ENCODE results near the gene PAX1. TPM values are rescaled to one million over a fixed set of nuclear protein-coding genes. Genes with fewer than 3 reads are reported as not detected.

PAX1 gene
- total and polyA plus RNA-seq, 2 of the 13 experiments (the other 11 are each of a cell fraction or from before 2014, with no cell fraction given): not detected

DNA sequence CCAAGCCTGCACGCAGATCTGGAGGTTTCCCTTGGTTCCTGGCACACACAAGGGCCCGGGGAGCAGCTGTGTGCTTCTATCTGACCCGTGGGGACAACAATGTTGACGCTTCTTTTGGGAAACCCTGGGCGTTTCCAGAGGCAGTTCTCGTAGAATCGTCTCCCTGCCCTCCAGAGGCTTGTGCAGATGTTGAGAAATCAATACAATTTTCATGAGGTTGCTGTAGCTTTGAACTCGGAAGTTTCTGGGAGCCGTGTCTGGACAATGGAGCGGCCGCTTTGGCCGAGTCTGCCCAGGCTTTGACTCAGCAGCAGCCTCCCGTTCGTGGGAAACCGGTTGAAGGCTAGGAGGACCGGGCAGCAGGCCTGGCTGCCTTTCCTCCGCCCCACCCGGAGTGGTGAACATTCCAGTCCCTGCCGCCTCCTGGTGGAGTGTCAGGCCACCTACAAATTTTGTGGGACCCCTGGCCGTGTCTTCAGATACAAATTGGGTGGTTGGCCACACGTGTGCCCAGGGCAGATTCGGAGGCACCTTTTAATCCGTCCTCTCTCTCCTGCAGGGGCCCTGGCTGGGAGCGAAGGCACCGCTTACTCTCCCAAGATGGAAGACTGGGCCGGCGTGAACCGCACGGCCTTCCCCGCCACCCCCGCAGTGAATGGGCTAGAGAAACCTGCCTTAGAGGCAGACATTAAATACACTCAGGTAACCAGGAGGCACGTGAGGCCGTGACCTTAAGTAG, 2.7 kb downstream of the PAX1 start:
- Histone ChIP-seq H3K4me2 (ENCODE audit: low read depth, low read length) (no peak overlapping the region), H3K79me2 (ENCODE audit: insufficient read depth, low read length) (no peaks in the 10 kb centered on the region), H3K36me3 (replicated peaks in 1 of 2; ENCODE audit: control insufficient read depth in 1 of 2, insufficient read depth in 2 of 2, low read length in 2 of 2) (no peaks in the 10 kb centered on the region), H2AFZ (ENCODE audit: low read length) (no peak overlapping the region), H4K20me1 (ENCODE audit: insufficient read depth, low read length) (no peaks in the 10 kb centered on the region; the same call in 1 of the 2 replicates), H3K4me3 (replicated peaks in 1 of 3; ENCODE audit: insufficient read depth in 1 of 3, low read depth in 2 of 3, low read length in 3 of 3) (no peak overlapping the region), H3K9me3 (ENCODE audit: low read length) (no peaks in the 10 kb centered on the region), H3K9ac (ENCODE audit: insufficient read depth, low read depth, low read length) (no peak overlapping the region), H3K27ac (ENCODE audit: extremely low read length, insufficient read depth, low read length) (no peak overlapping the region), H3K4me1 (ENCODE audit: insufficient read depth, low read length) (no peaks in the 10 kb centered on the region), H3K27me3 (ENCODE audit: control insufficient read depth in 1 of 2, insufficient read depth in 2 of 2, low read length in 2 of 2) (peaks cover 29 to 76% of the 10 kb centered on the region in 2 experiments; a peak in 4 of 5 replicates)
- ChIA-PET CTCF (ENCODE audit: low intra/inter-chr PET ratio, low total read pairs) (no interaction called here), POLR2A (no interaction called here)
- no TSS peak for BruUV-seq (replicated peaks)
- in situ Hi-C loops (cut with HindIII; ENCODE audit: extremely low pct_ligation_motif_present, low pct_unique_long_range_greater_than_20kb): loop anchor here (10.0 kb wide), 2 partner anchors 397 to 537 kb away; no protein-coding TSS in a partner anchor
- no peak for FAIRE-seq
- ATAC-seq: no peak; the same call in 2 of the 3 replicates
- DNase-seq (ENCODE audit: low spot score): no peak
- WGBS (ENCODE audit: low lambda C conversion rate): 18% methylated on average over 31 of the region's 33 CpGs
- intact Hi-C loops (cut with micrococcal nuclease; ENCODE audit: unreplicated experiment): no loop called here
- TF ChIP-seq, protein P1, sequence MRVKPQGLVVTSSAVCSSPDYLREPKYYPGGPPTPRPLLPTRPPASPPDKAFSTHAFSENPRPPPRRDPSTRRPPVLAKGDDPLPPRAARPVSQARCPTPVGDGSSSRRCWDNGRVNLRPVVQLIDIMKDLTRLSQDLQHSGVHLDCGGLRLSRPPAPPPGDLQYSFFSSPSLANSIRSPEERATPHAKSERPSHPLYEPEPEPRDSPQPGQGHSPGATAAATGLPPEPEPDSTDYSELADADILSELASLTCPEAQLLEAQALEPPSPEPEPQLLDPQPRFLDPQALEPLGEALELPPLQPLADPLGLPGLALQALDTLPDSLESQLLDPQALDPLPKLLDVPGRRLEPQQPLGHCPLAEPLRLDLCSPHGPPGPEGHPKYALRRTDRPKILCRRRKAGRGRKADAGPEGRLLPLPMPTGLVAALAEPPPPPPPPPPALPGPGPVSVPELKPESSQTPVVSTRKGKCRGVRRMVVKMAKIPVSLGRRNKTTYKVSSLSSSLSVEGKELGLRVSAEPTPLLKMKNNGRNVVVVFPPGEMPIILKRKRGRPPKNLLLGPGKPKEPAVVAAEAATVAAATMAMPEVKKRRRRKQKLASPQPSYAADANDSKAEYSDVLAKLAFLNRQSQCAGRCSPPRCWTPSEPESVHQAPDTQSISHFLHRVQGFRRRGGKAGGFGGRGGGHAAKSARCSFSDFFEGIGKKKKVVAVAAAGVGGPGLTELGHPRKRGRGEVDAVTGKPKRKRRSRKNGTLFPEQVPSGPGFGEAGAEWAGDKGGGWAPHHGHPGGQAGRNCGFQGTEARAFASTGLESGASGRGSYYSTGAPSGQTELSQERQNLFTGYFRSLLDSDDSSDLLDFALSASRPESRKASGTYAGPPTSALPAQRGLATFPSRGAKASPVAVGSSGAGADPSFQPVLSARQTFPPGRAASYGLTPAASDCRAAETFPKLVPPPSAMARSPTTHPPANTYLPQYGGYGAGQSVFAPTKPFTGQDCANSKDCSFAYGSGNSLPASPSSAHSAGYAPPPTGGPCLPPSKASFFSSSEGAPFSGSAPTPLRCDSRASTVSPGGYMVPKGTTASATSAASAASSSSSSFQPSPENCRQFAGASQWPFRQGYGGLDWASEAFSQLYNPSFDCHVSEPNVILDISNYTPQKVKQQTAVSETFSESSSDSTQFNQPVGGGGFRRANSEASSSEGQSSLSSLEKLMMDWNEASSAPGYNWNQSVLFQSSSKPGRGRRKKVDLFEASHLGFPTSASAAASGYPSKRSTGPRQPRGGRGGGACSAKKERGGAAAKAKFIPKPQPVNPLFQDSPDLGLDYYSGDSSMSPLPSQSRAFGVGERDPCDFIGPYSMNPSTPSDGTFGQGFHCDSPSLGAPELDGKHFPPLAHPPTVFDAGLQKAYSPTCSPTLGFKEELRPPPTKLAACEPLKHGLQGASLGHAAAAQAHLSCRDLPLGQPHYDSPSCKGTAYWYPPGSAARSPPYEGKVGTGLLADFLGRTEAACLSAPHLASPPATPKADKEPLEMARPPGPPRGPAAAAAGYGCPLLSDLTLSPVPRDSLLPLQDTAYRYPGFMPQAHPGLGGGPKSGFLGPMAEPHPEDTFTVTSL (CRISPR knock-in tag; IDR thresholded peaks at IDR 0.05; ENCODE audit: borderline replicate concordance): no peak
- TF ChIP-seq, protein P2, sequence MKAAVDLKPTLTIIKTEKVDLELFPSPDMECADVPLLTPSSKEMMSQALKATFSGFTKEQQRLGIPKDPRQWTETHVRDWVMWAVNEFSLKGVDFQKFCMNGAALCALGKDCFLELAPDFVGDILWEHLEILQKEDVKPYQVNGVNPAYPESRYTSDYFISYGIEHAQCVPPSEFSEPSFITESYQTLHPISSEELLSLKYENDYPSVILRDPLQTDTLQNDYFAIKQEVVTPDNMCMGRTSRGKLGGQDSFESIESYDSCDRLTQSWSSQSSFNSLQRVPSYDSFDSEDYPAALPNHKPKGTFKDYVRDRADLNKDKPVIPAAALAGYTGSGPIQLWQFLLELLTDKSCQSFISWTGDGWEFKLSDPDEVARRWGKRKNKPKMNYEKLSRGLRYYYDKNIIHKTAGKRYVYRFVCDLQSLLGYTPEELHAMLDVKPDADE (CRISPR knock-in tag; IDR thresholded peaks at IDR 0.05): no peak
- TF ChIP-seq ETV6 (CRISPR knock-in tag; conservative IDR thresholded peaks at IDR 0.05) (no peak), ZFP36L1 (CRISPR knock-in tag; IDR thresholded peaks at IDR 0.05) (no peak), ASH2L (IDR thresholded peaks at IDR 0.05; ENCODE audit: insufficient read length, low read depth, low read length) (no peak), ZBTB8A (CRISPR knock-in tag; IDR thresholded peaks at IDR 0.05; ENCODE audit: borderline replicate concordance, low read depth) (no peak), PPARG (CRISPR knock-in tag; conservative IDR thresholded peaks at IDR 0.05) (no peak), TP53 (CRISPR knock-in tag; conservative IDR thresholded peaks at IDR 0.05) (no peak)
- TF ChIP-seq, protein P3, sequence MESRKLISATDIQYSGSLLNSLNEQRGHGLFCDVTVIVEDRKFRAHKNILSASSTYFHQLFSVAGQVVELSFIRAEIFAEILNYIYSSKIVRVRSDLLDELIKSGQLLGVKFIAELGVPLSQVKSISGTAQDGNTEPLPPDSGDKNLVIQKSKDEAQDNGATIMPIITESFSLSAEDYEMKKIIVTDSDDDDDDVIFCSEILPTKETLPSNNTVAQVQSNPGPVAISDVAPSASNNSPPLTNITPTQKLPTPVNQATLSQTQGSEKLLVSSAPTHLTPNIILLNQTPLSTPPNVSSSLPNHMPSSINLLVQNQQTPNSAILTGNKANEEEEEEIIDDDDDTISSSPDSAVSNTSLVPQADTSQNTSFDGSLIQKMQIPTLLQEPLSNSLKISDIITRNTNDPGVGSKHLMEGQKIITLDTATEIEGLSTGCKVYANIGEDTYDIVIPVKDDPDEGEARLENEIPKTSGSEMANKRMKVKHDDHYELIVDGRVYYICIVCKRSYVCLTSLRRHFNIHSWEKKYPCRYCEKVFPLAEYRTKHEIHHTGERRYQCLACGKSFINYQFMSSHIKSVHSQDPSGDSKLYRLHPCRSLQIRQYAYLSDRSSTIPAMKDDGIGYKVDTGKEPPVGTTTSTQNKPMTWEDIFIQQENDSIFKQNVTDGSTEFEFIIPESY (CRISPR knock-in tag; IDR thresholded peaks at IDR 0.05): no peak
- TF ChIP-seq, protein P4, sequence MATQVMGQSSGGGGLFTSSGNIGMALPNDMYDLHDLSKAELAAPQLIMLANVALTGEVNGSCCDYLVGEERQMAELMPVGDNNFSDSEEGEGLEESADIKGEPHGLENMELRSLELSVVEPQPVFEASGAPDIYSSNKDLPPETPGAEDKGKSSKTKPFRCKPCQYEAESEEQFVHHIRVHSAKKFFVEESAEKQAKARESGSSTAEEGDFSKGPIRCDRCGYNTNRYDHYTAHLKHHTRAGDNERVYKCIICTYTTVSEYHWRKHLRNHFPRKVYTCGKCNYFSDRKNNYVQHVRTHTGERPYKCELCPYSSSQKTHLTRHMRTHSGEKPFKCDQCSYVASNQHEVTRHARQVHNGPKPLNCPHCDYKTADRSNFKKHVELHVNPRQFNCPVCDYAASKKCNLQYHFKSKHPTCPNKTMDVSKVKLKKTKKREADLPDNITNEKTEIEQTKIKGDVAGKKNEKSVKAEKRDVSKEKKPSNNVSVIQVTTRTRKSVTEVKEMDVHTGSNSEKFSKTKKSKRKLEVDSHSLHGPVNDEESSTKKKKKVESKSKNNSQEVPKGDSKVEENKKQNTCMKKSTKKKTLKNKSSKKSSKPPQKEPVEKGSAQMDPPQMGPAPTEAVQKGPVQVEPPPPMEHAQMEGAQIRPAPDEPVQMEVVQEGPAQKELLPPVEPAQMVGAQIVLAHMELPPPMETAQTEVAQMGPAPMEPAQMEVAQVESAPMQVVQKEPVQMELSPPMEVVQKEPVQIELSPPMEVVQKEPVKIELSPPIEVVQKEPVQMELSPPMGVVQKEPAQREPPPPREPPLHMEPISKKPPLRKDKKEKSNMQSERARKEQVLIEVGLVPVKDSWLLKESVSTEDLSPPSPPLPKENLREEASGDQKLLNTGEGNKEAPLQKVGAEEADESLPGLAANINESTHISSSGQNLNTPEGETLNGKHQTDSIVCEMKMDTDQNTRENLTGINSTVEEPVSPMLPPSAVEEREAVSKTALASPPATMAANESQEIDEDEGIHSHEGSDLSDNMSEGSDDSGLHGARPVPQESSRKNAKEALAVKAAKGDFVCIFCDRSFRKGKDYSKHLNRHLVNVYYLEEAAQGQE (IDR thresholded peaks at IDR 0.05; ENCODE audit: borderline replicate concordance in 1 of 2, low read depth in 1 of 2, low read length in 2 of 2): no peak

Data from HepG2 (cell line).